OCI-LY3 (cell line): Measurements from ENCODE around the gene PTGIS.

Experiments
- EZH2phosphoT487 ChIP-seq: fragments of 200-600 bp; shearing (Covaris generic); IDR thresholded peaks from 2 replicates; pipeline ENCODE4 v1.6.1; 2018; ENCODE audit warnings: antibody characterized with exemption, mixed run types, low read depth
- TF ChIP-seq, protein P1 (sequence below): fragments of 200-600, 300-600 bp; sonication (generic); IDR thresholded peaks from 2 replicates; pipeline ENCODE4 v1.5.1; 2014; ENCODE audit warnings: antibody characterized with exemption, low read length, low read depth

DNA sequence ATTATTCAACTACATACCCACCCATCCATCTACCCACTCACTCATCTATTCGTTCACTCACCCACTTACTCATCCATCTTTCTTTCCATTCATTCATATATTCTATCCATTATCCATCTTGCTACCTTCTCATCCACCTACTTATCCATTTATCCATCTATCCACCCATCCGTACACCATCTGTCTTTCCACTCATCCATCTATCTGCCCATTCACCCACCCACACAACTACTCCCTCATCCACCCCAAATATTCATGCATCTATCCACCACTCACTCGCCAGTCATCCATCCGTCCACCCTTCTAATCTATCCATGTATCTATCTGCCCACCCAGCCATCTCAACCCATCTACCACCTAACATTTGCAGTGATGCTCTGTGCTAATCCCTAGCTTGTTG lies 71.9 kb downstream of the PTGIS start:
- TF ChIP-seq, protein P1, sequence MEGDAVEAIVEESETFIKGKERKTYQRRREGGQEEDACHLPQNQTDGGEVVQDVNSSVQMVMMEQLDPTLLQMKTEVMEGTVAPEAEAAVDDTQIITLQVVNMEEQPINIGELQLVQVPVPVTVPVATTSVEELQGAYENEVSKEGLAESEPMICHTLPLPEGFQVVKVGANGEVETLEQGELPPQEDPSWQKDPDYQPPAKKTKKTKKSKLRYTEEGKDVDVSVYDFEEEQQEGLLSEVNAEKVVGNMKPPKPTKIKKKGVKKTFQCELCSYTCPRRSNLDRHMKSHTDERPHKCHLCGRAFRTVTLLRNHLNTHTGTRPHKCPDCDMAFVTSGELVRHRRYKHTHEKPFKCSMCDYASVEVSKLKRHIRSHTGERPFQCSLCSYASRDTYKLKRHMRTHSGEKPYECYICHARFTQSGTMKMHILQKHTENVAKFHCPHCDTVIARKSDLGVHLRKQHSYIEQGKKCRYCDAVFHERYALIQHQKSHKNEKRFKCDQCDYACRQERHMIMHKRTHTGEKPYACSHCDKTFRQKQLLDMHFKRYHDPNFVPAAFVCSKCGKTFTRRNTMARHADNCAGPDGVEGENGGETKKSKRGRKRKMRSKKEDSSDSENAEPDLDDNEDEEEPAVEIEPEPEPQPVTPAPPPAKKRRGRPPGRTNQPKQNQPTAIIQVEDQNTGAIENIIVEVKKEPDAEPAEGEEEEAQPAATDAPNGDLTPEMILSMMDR = no peak
- no peak for TF ChIP-seq EZH2phosphoT487
